ENCODE data around the gene NBL1.

NBL1 gene

DNA sequence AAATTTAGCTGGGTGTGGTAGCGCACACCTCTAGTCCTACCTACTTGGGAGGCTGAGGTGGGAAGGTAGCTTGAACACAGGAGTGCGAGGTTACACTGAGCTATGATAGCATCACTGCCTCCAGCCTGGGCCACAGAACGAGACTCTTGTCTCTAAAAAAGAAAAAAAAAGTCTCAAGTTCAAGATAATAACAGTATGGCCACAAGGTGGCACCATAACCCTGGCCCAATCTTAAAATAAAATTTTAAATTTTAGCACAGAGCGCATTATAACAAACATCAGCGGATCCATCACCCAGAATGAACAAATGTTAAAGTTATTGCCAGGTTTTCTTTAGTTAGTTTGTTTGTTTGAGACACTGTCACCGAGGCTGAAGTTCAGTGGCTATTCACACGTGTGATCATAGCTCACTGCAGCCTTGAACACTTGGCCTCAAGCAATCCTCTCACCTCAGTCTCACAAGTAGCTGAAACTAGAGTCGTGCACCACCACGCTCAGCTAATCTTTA, 17.7 kb downstream of the NBL1 start:
- Mint-ChIP-seq H3K4me3 (no peak overlapping the region), H3K9me3 (no peaks in the 10 kb centered on the region), H3K27ac (no peak overlapping the region), H3K4me1 (ENCODE audit: low read depth) (peaks cover 12% of the 10 kb centered on the region), H3K27me3 (ENCODE audit: low read depth) (peaks cover 39% of the 10 kb centered on the region), H3K36me3 (ENCODE audit: low read depth) (no peaks in the 10 kb centered on the region)
- no peak for DNase-seq (ENCODE audit: low spot score)

DNA sequence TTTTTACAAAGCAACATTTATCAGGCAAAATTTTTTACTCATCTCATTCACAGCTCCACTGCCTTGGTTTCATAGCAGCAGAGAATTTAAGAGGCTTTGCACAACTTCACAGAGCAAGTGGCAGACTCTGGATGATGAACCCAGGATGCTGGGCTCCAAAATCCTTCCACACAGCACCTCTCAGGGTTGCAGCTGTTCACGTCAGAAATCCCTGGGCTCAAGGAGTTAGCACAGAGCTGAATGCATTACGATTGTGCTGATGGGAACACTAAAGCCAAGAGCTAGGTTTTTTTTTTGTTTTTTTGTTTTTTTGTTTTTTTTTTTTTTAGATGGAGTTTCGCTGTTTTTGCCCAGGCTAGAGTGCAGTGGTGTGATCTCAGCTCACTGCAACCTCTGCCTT, 18.2 kb downstream of the NBL1 start:
- Mint-ChIP-seq H3K27me3 (ENCODE audit: low read depth) (peaks cover 44% of the 10 kb centered on the region), H3K9me3 (no peaks in the 10 kb centered on the region), H3K4me3 (no peak overlapping the region), H3K4me1 (ENCODE audit: low read depth) (peaks cover 12% of the 10 kb centered on the region), H3K36me3 (ENCODE audit: low read depth) (no peaks in the 10 kb centered on the region), H3K27ac (no peak overlapping the region)
- DNase-seq (ENCODE audit: low spot score) = no peak

DNA sequence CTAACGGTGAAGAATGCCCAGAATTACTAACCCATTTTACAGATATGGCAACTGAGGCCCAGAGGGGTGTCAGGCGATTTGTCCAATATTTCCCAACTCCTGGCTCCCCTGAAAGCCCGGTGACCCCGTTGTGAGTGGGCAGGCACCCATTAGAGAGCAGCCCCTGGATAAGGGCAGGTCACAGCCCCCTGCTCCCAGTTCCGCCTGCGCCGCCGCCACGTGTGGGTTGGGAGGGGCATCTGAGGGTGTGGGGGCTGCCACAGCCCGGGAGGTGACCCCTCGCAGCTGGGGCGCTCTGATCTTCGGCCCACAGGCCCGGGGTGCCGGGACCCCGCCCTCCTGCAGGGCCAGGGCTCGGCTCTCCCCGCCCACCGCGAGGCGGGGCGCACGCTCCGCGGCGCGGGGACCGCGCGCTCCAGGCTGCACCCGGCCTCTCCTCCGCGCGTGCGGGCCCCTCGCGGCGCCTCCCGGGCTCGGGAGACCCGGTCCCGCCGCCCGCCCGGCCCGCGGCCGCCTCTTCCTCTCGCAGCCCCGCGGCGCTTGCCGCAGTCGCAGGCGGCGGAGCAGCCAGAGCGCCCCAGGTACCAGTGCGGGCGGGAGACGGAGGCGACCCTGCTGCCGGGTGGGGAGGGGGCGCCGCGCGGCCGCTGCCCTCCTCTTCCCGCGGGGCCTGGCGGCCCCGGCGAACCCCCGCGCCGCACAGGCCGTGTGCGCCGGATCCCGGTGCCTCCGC, 20.5 kb downstream of the NBL1 start, which contains the start of gene HTR6:
Gene HTR6, plus strand, starts transcription at position 423 of the 733 bp plus-strand sequence. CDS start 879 bp downstream, outside the sequence.
- Mint-ChIP-seq H3K36me3 (ENCODE audit: low read depth) (no peaks in the 10 kb centered on the region), H3K27me3 (ENCODE audit: low read depth) (peaks cover 55% of the 10 kb centered on the region), H3K9me3 (no peaks in the 10 kb centered on the region), H3K27ac (no peak within 1 kb of the TSS), H3K4me3 (no peak within 1 kb of the TSS), H3K4me1 (ENCODE audit: low read depth) (peaks cover 10% of the 10 kb centered on the region)
- DNase-seq (ENCODE audit: low spot score) = no peak

DNA sequence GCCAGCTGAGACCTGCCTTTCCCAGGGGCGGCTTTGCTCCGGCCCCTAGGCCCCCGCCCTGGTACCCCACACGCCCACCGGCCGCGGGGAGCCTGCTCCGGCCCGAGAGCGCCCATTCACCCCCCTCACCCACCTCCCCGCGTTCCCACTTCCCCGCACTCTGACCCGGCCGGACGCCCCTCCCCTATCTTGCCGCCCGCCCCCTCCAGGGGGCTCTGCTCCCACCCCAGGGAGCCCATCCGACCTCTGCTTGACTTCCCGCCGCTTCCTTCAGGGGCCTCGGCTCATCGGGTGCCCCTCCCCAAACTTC, 21.0 kb downstream of the NBL1 start:
- Mint-ChIP-seq H3K9me3 (no peaks in the 10 kb centered on the region), H3K4me3 (no peak overlapping the region), H3K27me3 (ENCODE audit: low read depth) (peaks cover 59% of the 10 kb centered on the region), H3K4me1 (ENCODE audit: low read depth) (peaks cover 8% of the 10 kb centered on the region), H3K27ac (no peak overlapping the region), H3K36me3 (ENCODE audit: low read depth) (no peaks in the 10 kb centered on the region)
- DNase-seq (ENCODE audit: low spot score) = no peak

DNA sequence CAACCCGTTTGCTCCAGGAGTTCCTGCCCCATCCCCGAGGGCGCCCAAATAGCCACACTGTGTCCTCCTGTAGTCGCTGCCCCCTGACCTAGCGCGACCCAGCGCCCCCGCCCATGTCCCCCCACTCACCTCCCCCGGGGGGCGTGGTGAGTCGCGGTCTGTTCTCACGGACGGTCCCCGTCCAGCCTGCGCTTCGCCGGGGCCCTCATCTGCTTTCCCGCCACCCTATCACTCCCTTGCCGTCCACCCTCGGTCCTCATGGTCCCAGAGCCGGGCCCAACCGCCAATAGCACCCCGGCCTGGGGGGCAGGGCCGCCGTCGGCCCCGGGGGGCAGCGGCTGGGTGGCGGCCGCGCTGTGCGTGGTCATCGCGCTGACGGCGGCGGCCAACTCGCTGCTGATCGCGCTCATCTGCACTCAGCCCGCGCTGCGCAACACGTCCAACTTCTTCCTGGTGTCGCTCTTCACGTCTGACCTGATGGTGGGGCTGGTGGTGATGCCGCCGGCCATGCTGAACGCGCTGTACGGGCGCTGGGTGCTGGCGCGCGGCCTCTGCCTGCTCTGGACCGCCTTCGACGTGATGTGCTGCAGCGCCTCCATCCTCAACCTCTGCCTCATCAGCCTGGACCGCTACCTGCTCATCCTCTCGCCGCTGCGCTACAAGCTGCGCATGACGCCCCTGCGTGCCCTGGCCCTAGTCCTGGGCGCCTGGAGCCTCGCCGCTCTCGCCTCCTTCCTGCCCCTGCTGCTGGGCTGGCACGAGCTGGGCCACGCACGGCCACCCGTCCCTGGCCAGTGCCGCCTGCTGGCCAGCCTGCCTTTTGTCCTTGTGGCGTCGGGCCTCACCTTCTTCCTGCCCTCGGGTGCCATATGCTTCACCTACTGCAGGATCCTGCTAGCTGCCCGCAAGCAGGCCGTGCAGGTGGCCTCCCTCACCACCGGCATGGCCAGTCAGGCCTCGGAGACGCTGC, 21.7 kb downstream of the NBL1 start:
- Mint-ChIP-seq H3K9me3 (no peaks in the 10 kb centered on the region), H3K4me1 (ENCODE audit: low read depth) (peaks cover 8% of the 10 kb centered on the region), H3K36me3 (ENCODE audit: low read depth) (no peaks in the 10 kb centered on the region), H3K27ac (no peak overlapping the region), H3K4me3 (peak overlapping the region; percentile 59), H3K27me3 (ENCODE audit: low read depth) (peaks cover 59% of the 10 kb centered on the region)
- no peak for DNase-seq (ENCODE audit: low spot score)

DNA sequence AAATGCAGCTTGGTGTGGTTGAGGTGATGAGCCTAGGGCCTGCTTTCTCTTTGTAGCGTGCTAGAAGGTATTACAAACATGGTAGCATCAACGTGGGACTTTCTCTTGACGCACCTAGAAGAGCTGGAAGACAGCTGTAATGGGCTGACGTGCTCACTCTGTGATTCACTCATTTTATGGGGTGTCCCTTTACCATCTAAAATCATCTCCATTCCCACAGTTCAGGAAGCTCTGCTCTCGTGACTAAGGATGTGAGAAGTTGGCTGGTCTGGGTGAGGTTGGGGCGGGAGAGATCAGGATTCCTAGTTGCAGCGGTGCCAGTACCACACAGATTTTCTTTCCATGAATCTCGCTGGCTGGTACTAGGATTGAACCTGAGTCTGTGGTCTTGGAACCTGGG, 24.8 kb downstream of the NBL1 start:
- no peak for DNase-seq (ENCODE audit: low spot score)
- H3K9me3 Mint-ChIP-seq = no peaks in the 10 kb centered on the region
- H3K4me1 Mint-ChIP-seq (ENCODE audit: low read depth) = peaks cover 4% of the 10 kb centered on the region
- peaks cover 37% of the 10 kb centered on the region for H3K27me3 Mint-ChIP-seq (ENCODE audit: low read depth)
- no peak overlapping the region for H3K27ac Mint-ChIP-seq
- H3K4me3 Mint-ChIP-seq = no peak overlapping the region
- H3K36me3 Mint-ChIP-seq (ENCODE audit: low read depth) = no peaks in the 10 kb centered on the region

DNA sequence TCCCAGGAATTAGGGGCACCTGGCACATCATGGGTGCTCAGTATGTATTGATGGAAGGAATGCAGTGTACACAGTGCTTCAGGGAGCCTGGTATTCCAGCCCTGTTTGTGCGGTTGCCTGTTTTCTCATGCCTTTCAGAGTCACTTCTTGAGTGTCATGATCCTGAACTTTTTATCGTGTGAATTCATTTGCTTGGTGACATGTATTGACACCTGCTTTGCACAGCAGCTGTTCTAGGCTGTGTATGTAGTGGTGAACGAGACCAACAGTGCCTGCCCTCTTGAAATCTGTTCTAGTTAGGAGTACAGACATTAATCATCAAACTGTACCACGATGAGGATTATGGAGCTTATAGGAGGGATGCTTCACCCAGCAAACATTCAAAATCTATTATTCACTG, 26.7 kb downstream of the NBL1 start:
- Mint-ChIP-seq H3K27ac (no peak overlapping the region), H3K4me1 (ENCODE audit: low read depth) (peaks cover 2% of the 10 kb centered on the region), H3K36me3 (ENCODE audit: low read depth) (no peaks in the 10 kb centered on the region), H3K27me3 (ENCODE audit: low read depth) (peaks cover 29% of the 10 kb centered on the region), H3K4me3 (no peak overlapping the region), H3K9me3 (no peaks in the 10 kb centered on the region)
- no peak for DNase-seq (ENCODE audit: low spot score)

DNA sequence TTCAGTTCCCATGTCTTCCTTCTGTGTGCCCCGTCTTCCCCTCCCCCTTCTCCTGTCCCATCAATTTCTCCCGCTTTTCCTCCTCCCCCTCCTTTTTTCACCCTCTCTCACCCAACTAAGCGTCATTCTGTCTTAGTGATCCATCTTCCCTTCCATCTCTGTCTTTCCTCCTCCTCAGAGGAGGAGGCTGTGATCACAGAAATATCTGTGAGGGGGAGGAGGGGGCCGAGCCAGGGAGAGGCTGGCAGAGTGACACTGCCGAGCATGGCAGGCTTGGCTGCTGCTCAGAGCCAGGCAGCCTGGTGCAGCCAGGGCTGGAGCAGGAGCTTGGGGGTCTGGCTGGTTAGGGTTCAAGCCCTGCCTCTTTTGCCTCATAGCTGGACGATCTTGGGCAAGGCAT, 28.1 kb downstream of the NBL1 start:
- Mint-ChIP-seq H3K36me3 (ENCODE audit: low read depth) (no peaks in the 10 kb centered on the region), H3K9me3 (no peaks in the 10 kb centered on the region), H3K27me3 (ENCODE audit: low read depth) (peaks cover 15% of the 10 kb centered on the region), H3K27ac (no peak overlapping the region), H3K4me3 (no peak overlapping the region), H3K4me1 (ENCODE audit: low read depth) (no peaks in the 10 kb centered on the region)
- DNase-seq (ENCODE audit: low spot score) = no peak

DNA sequence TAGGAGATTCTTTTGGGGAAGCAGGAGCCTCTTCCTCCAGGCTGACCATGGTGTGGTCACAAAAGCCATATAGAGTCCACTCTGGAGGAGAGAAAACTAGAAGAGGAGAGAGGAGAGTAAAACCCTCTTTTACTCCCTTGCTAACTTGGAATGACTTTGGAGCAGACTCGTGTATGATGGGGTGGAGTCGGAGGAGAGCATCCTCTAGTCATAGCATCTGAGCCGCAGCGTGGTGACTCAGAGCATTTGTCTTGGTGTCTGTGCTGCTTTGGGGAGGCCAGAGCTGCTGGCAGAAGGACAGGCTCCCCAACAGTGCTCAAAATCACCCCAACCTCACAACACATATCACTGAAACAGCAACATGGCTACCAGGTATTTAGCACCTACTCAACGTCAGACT, 31.7 kb downstream of the NBL1 start:
- no peaks in the 10 kb centered on the region for H3K4me1 Mint-ChIP-seq (ENCODE audit: low read depth)
- H3K27me3 Mint-ChIP-seq (ENCODE audit: low read depth) = no peaks in the 10 kb centered on the region
- H3K4me3 Mint-ChIP-seq = no peak overlapping the region
- no peaks in the 10 kb centered on the region for H3K9me3 Mint-ChIP-seq
- H3K36me3 Mint-ChIP-seq (ENCODE audit: low read depth) = no peaks in the 10 kb centered on the region
- H3K27ac Mint-ChIP-seq = no peak overlapping the region
- no peak for DNase-seq (ENCODE audit: low spot score)

DNA sequence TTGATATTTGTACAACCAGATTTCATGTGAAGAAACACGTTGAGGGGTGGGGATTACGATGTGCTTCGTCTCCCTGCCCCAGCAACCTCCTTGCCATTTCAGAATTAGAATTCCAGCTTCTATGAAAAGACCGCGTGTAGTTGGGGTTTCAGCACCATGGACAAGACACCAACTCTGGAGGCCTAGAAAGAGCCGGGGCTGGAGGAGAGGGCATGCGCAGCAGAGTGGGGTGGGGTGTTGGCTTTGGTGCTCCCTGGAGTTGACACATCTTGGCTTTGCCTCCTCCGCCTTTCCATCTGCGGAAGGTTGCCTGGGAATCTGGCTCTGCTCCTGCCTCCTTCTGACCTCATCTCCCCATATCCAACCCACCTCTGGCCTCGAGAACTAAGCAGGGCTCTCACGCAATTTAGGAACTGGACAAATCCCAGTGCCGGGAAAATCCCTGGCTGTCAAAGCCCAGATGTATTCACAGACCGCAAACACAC, 32.4 kb downstream of the NBL1 start:
- no peaks in the 10 kb centered on the region for H3K36me3 Mint-ChIP-seq (ENCODE audit: low read depth)
- H3K4me1 Mint-ChIP-seq (ENCODE audit: low read depth) = no peaks in the 10 kb centered on the region
- H3K4me3 Mint-ChIP-seq = no peak overlapping the region
- H3K27ac Mint-ChIP-seq = no peak overlapping the region
- H3K27me3 Mint-ChIP-seq (ENCODE audit: low read depth) = no peaks in the 10 kb centered on the region
- no peak for DNase-seq (ENCODE audit: low spot score)
- H3K9me3 Mint-ChIP-seq = no peaks in the 10 kb centered on the region

DNA sequence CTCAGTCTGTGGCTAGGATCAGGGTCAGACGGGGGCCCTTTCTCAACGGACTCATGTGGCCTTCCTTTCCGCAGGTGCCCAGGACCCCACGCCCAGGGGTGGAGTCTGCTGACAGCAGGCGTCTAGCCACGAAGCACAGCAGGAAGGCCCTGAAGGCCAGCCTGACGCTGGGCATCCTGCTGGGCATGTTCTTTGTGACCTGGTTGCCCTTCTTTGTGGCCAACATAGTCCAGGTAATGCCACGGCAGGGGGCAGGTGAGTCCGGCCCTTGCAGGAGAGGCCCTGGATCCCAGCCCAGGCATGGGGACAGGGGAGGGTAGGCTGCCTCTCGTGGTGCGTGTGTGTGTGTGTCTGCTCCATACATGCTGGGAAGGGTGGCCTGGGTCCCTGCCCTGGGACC, 34.4 kb downstream of the NBL1 start:
- Mint-ChIP-seq H3K27me3 (ENCODE audit: low read depth) (no peaks in the 10 kb centered on the region), H3K27ac (no peak overlapping the region), H3K4me1 (ENCODE audit: low read depth) (no peaks in the 10 kb centered on the region), H3K36me3 (ENCODE audit: low read depth) (no peaks in the 10 kb centered on the region), H3K9me3 (no peaks in the 10 kb centered on the region), H3K4me3 (no peak overlapping the region)
- DNase-seq (ENCODE audit: low spot score) = no peak

DNA sequence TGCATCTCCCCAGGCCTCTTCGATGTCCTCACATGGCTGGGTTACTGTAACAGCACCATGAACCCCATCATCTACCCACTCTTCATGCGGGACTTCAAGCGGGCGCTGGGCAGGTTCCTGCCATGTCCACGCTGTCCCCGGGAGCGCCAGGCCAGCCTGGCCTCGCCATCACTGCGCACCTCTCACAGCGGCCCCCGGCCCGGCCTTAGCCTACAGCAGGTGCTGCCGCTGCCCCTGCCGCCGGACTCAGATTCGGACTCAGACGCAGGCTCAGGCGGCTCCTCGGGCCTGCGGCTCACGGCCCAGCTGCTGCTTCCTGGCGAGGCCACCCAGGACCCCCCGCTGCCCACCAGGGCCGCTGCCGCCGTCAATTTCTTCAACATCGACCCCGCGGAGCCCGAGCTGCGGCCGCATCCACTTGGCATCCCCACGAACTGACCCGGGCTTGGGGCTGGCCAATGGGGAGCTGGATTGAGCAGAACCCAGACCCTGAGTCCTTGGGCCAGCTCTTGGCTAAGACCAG, 34.9 kb downstream of the NBL1 start:
- H3K4me1 Mint-ChIP-seq (ENCODE audit: low read depth) = no peaks in the 10 kb centered on the region
- H3K27ac Mint-ChIP-seq = no peak overlapping the region
- no peak overlapping the region for H3K4me3 Mint-ChIP-seq

DNA sequence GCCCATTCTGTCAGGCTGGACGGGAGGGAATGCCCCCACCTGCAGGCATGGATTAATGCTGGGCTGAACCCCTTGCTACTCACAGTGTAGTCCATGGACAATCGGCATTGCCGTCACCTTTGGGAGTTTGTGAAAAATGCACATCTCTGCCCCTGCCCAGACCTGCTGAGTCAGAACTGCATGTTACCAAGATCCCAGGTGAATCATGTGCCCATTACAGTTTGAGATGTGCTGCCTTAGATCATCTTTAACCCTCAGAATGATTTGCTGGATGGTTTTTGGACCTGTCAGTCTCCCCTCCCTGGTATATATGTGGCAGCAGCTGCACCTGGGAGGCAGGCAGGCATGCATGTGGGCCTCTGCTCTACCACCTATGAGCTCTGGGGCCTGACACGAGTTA, 35.6 kb downstream of the NBL1 start:
- no peaks in the 10 kb centered on the region for H3K9me3 Mint-ChIP-seq
- no peak overlapping the region for H3K4me3 Mint-ChIP-seq
- no peaks in the 10 kb centered on the region for H3K27me3 Mint-ChIP-seq (ENCODE audit: low read depth)
- H3K27ac Mint-ChIP-seq = no peak overlapping the region
- no peaks in the 10 kb centered on the region for H3K36me3 Mint-ChIP-seq (ENCODE audit: low read depth)
- no peak for DNase-seq (ENCODE audit: low spot score)
- H3K4me1 Mint-ChIP-seq (ENCODE audit: low read depth) = no peaks in the 10 kb centered on the region

More for the DNA sequence above, 34.9 kb downstream of the NBL1 start:
- H3K36me3 Mint-ChIP-seq (ENCODE audit: low read depth) = no peaks in the 10 kb centered on the region
- H3K27me3 Mint-ChIP-seq (ENCODE audit: low read depth) = no peaks in the 10 kb centered on the region
- no peak for DNase-seq (ENCODE audit: low spot score)
- H3K9me3 Mint-ChIP-seq = no peaks in the 10 kb centered on the region

DNA sequence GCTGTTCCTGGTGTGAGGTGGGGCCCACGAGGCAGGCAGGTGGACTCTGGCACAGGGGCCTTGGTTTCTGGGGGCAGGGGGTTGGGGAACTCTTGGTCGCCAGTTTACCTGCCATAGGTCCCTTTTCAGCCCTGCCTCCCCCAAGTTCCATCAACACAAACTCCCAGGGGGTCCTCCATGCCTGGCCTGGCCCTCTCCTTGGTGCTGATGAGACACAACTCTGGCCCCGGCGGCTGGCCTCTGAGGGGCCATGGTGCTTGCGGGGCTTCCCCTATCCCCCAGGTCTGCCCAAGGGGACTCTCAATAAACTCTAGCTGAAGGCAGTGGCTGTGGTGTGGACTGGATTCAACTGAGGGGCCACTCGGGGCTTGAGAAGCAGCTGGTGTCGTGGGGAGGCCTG, 36.5 kb downstream of the NBL1 start:
- Mint-ChIP-seq H3K27ac (no peak overlapping the region), H3K4me3 (no peak overlapping the region), H3K36me3 (ENCODE audit: low read depth) (no peaks in the 10 kb centered on the region), H3K27me3 (ENCODE audit: low read depth) (no peaks in the 10 kb centered on the region), H3K9me3 (no peaks in the 10 kb centered on the region), H3K4me1 (ENCODE audit: low read depth) (no peaks in the 10 kb centered on the region)
- no peak for DNase-seq (ENCODE audit: low spot score)
